Sciatic nerve (tissue), 2 donors: ENCODE results near the gene TMSB4X. TPM values are rescaled to one million over a fixed set of nuclear protein-coding genes. Genes with fewer than 3 reads are reported as not detected.
"Not testable (repeated sequence)": the region's sequence is repeated elsewhere in the genome, so short reads cannot be mapped to it uniquely, and the experiment has no call there.

ENCODE experiments used
- ATAC-seq: fragments of 200-7000 bp; cut with Tn5 transposase; one replicate; pipeline ENCODE4 v1.9.1; 2020; ENCODE audit warnings: mild to moderate bottlenecking, moderate library complexity
- DNase-seq: peaks from one replicate; pipeline ENCODE4 v3.0.0-alpha.2; 2020; ENCODE audit warnings: low spot score
- intact Hi-C: fragments of 100-400 bp; cut with DNase I; formaldehyde crosslinking; loops from one replicate; pipeline ENCODE4 v1.14.2; 2022
- total RNA-seq: library from RNA; stranded (reverse); fragmentation: NEBNext Ultra II Directional; extraction: Animal tissue kit (Norgen Biotek cat#: 25700); gene quantifications from one replicate; pipeline ENCODE4 v1.2.1, GENCODE V29; 2021
- donor health status: DM: no; HTN: no; CAD: no.
- donor health status: DM: no; HTN: no; CAD: no.

Gene TMSB4X
- 3,078 TPM for total RNA-seq

DNA sequence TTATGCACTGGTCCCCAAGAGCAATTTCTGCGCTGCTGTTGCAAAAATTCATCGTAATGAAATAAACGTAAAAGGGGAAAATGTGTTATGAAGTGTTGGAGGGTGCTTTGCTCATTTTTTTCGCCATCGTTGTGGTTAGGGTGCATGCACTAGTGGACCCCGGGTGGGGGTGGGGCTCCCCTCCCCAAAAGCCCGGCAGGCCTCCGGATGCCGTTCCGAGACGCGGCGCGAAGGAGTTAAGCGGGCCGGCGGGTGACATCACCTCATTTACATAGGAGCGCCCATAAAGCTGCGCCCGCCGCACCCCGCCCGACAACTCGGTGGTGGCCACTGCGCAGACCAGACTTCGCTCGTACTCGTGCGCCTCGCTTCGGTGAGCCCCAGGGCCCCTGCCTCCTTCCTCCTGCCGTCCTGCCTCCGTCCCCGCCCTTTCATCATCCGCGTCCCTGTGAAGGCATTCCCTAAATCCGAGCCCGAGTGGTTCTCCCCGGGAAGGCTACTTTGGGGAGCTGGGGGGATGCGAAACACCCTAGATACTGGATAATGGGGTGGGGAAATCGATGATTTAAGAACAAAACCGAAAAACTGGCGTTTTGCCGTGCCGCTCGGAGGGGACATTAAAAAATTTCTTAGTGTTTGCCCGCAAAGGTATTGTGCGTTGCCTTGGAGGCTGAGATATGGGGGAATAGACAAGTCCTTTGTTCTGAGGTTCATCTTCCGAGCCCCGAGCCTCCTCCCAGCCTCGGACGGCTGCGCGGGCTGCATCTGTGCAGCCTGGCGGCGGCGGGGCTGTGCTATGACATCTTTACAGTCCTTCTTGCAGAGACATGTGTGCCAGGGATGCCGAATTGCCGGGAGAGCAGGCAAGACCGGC lies at the start of gene TMSB4X:
TMSB4X (plus strand) TSS at position 315 of the 874 bp plus-strand sequence.
- ATAC-seq: peak; percentile 92

GRCh38 chrX:12929701-12930100 lies 45.2 kb upstream of the TMSB4X start:
- no peak for ATAC-seq
- no peak for DNase-seq
- intact Hi-C loops: no loop called here

More for the DNA sequence above, at the start of gene TMSB4X:
- intact Hi-C loops: loop anchor here (10.0 kb wide), 1 partner anchor 510 kb away; no protein-coding TSS in a partner anchor
- DNase-seq: peak; percentile 93

GRCh38 chrX:12930150-12930549 lies 44.8 kb upstream of the TMSB4X start:
- no peak for ATAC-seq
- no peak for DNase-seq
- intact Hi-C loops: no loop called here

DNA sequence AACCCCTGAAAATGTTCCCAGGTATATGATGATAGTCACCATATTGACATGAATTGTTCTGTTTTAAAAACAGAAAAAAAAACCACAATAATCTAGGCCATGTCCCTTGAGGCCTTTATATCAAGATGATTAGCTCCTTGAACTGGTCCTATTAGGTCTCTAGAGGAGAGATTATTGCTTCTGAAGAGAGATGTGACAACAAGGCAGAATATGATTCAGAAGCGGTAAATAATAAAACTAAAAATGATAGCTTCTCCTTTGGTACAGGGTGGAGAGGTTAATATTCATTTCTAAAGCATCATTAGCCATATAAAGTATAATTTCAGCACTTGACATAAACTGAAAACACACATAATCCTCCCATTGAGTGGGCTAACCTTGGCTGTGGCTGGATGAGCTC lies 42.7 kb upstream of the TMSB4X start:
- intact Hi-C loops: no loop called here
- ATAC-seq: no peak
- DNase-seq: no peak

DNA sequence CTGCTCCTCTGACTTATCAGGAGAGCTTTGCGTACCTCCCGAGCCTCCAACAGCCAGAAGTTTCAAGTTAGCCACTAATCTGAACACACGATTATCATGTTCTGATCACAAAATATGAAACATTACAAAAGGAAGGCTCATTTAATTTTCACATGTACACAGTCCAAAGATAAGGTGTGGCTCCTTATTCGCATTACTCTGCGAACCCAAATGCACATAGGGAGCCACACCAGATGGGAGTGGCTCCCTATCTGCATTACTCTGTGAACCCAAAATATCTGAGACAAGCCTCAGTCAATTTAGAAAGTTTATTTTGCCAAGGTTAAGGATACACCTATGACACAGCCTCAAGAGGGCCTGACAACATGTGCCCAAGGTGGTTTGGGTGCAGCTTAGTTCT lies 40.1 kb upstream of the TMSB4X start:
- no peak for ATAC-seq
- intact Hi-C loops: no loop called here
- DNase-seq: no peak

GRCh38 chrX:12936947-12937346 lies 38.0 kb upstream of the TMSB4X start:
- ATAC-seq (no peak), DNase-seq (no peak)
- intact Hi-C loops: no loop called here

- ATAC-seq, intact Hi-C loops, DNase-seq: not testable (repeated sequence)
Measured at GRCh38 chrX:12940471-12940870, 34.4 kb upstream of the TMSB4X start.

DNA sequence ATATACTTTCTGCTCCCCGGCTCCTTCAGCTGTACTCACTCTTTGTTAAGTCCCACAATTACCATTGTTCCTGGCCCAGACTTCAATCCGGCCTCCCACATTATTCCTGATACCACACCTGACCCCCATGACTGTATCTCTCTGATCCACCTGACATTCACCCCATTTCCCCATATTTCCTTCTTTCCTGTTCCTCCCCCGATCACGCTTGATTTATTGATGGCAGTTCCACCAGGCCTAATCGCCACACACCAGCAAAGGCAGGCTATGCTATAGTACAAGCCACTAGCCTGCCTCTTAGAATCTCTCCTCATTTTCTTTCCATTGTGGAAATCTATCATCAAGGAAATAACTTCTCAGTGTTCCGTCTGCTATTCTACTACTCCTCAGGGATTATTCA lies 31.3 kb upstream of the TMSB4X start:
- ATAC-seq, DNase-seq, intact Hi-C loops: not testable (repeated sequence)

DNA sequence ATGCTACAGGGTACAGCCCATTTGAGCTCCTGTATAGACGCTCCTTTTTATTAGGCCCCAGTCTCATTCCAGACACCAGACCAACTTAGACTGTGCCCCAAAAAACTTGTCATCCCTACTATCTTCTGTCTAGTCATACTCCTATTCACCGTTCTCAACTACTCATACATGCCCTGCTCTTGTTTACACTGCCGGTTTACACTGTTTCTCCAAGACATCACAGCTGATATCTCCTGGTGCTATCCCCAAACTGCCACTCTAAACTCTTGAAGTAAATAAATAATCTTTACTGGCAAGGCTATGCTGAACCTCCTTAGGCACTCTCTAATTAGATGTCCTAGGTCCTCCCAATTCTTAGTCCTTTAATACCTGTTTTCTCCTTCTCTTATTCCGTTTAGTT lies 30.5 kb upstream of the TMSB4X start:
- ATAC-seq, DNase-seq, intact Hi-C loops: not testable (repeated sequence)

DNA sequence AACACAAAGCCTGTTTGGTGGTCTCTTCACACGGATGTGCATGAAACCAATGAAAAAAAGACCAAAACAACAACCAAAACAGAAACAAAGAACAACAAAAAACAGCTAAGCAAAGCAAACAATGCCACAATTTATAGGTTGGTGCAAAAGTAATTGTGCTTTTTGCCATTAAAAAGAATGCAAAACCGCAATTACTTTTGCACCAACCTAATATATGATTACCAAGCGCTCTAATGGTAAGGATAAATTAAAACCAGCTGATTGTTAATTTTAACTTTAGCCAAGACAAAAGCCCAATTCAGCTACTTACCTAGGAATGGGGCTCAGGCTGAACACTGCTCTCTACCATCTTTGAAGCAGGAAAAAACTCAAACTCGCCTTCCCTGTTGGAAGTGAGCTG lies 29.4 kb upstream of the TMSB4X start:
- DNase-seq (no peak), ATAC-seq (no peak)
- intact Hi-C loops: no loop called here

DNA sequence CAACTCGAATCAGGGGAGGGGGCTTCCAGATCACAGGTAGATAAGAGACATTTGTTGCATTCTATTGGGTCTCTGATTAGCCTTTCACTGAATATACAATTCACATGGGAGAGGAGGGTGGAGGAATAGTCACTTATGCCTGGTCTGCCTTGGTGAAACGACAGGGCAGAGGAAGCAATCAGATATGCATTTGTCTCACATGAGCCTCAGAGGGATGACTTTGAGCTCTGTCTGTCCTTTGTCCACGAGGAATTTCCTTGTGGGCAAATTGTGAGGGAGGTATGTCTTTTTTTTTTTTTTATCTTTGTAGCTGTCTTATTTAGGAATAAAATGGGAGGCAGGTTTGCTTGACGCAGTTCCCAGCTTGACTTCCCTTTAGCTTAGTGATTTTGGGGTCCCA lies 28.5 kb upstream of the TMSB4X start:
- intact Hi-C loops: no loop called here
- DNase-seq (no peak), ATAC-seq (no peak)

DNA sequence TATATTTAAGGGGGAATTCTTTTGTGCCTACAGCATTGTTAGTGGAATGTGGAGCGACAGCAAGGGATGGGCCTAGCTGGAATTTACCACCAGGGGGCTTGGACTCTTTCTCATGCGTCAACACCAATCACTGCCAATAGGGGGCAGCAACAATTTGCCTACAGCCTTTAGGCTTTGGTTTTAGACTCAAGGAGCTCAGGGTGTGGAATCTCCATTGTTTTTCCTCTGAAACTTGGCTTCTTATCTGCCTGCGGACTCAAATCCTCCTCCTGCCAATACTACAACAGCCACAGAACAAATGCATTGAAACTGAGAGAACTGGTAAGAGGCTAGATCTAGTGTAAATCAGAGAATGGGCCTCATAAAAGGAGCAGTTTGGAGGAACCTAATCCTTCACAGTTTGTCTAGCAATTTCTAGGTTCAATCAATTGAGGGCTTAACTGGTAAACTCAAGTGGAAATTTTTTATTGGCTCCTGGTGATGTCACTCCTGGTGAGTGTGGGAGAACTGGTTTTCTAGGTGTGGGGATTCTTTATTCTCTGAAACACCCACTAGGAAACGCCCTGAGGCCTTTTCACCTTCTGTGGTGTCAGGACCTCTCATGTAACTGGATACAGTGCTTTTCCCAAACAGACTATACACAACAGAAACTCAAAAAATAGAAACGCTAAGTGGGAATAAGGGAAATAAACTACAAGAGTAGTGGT lies 27.9 kb upstream of the TMSB4X start:
- intact Hi-C loops: no loop called here
- DNase-seq (peak; percentile 82), ATAC-seq (peak; percentile 63)

- intact Hi-C loops: no loop called here
- ATAC-seq: no peak
- DNase-seq: no peak
Measured at GRCh38 chrX:12947545-12948235, 27.2 kb upstream of the TMSB4X start.

DNA sequence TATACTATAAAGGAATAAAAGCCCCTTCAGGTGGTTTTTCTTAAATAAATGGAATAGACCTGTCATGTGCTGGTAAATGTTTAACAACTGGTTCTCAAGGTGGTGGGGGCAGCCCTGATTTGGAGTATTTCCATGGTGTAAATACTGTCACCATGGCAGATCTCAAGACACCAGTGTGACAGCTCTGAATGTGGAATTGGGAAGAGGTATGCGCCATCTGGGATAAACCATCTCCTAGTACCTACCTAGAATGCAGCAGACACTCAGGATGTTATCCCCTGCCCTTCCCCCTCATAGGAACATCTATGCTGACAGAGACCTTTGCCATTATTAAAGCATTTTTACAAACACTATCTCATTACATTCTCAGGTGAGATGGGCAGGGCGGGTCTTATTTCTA lies 26.4 kb upstream of the TMSB4X start:
- DNase-seq (no peak), ATAC-seq (no peak)

GRCh38 chrX:12949205-12949926 lies 25.5 kb upstream of the TMSB4X start:
- no peak for ATAC-seq
- intact Hi-C loops: no loop called here
- DNase-seq: no peak

More for the DNA sequence above, 26.4 kb upstream of the TMSB4X start:
- intact Hi-C loops: no loop called here

- intact Hi-C loops: loop anchor here (10.0 kb wide), 1 partner anchor 545 kb away; no protein-coding TSS in a partner anchor
- peak; percentile 88 for DNase-seq
- peak; percentile 96 for ATAC-seq
Measured at GRCh38 chrX:12949927-12950656, 24.8 kb upstream of the TMSB4X start.

- peak; percentile 56 for ATAC-seq
- intact Hi-C loops: loop anchor here (10.0 kb wide), 1 partner anchor 544 kb away; no protein-coding TSS in a partner anchor
- DNase-seq: no peak
Measured at GRCh38 chrX:12950851-12951594, 23.9 kb upstream of the TMSB4X start.
